Stimulated activated CD8-positive, alpha-beta memory T cell treated with anti-CD3 and anti-CD28 coated beads, Interleukin-4, amount 100 ng/mL, for 24 hours (primary cell): Measurements from ENCODE around the gene GIPC2.
A peak's percentile ranks its signal among the peaks of the same experiment; 100 is the strongest.
"Not testable (repeated sequence)": the region's sequence is repeated elsewhere in the genome, so short reads cannot be mapped to it uniquely, and the experiment has no call there.

Source experiments
- DNase-seq: peaks from one replicate; pipeline ENCODE4 v3.0.0-alpha.2; 2020; ENCODE audit warnings: low read depth

The GIPC2 gene

GRCh38 chr1:78045926-78046778 lies at the start of gene GIPC2:
GIPC2 (plus strand) TSS chr1:78045966; CDS start chr1:78046095, 129 bp downstream.
- DNase-seq, result peak; percentile 7

- no peak for DNase-seq
Measured at GRCh38 chr1:77996734-77997133, 49.0 kb upstream of the GIPC2 start.

GRCh38 chr1:78000536-78000935 lies 45.2 kb upstream of the GIPC2 start:
- DNase-seq, result not testable (repeated sequence)

GRCh38 chr1:78003070-78003746 lies 42.6 kb upstream of the GIPC2 start:
- DNase-seq, result no peak

- no peak for DNase-seq
Measured at GRCh38 chr1:78003882-78004718, 41.7 kb upstream of the GIPC2 start.

GRCh38 chr1:78004719-78005447 lies 40.9 kb upstream of the GIPC2 start, which contains the start of gene DNAJB4:
DNAJB4 (plus strand) TSS chr1:78004939; CDS start chr1:78005111, 172 bp downstream.
- DNase-seq, result no peak

- DNase-seq, result no peak
Measured at GRCh38 chr1:78005448-78005722, 40.4 kb upstream of the GIPC2 start.

GRCh38 chr1:78005755-78006154 lies 40.0 kb upstream of the GIPC2 start:
- no peak for DNase-seq

- DNase-seq, result no peak
Measured at GRCh38 chr1:78006521-78006920, 39.2 kb upstream of the GIPC2 start.

GRCh38 chr1:78007677-78008341 lies 38.0 kb upstream of the GIPC2 start:
- DNase-seq, result no peak

GRCh38 chr1:78009276-78009675 lies 36.5 kb upstream of the GIPC2 start:
- no peak for DNase-seq

GRCh38 chr1:78009836-78010235 lies 35.9 kb upstream of the GIPC2 start:
- no peak for DNase-seq

- DNase-seq, result no peak
Measured at GRCh38 chr1:78011050-78011449, 34.7 kb upstream of the GIPC2 start.

- no peak for DNase-seq
Measured at GRCh38 chr1:78015148-78015547, 30.6 kb upstream of the GIPC2 start.

- DNase-seq, result no peak
Measured at GRCh38 chr1:78019024-78019423, 26.7 kb upstream of the GIPC2 start.

- not testable (repeated sequence) for DNase-seq
Measured at GRCh38 chr1:78021134-78021533, 24.6 kb upstream of the GIPC2 start.

GRCh38 chr1:78029793-78030192 lies 16.0 kb upstream of the GIPC2 start:
- no peak for DNase-seq

- DNase-seq, result no peak
Measured at GRCh38 chr1:78032996-78033796, 12.6 kb upstream of the GIPC2 start.

GRCh38 chr1:78033797-78034172 lies 12.0 kb upstream of the GIPC2 start:
- DNase-seq, result no peak

- no peak for DNase-seq
Measured at GRCh38 chr1:78035121-78035520, 10.6 kb upstream of the GIPC2 start.

GRCh38 chr1:78036450-78036849 lies 9.3 kb upstream of the GIPC2 start:
- no peak for DNase-seq
